ENCODE measurements around the gene MAT2B. TPM values are rescaled to one million over a fixed set of nuclear protein-coding genes. Genes with fewer than 3 reads are reported as not detected.

The MAT2B gene
- total RNA-seq, 1 experiment from 2014 or later: 55.7 TPM

DNA sequence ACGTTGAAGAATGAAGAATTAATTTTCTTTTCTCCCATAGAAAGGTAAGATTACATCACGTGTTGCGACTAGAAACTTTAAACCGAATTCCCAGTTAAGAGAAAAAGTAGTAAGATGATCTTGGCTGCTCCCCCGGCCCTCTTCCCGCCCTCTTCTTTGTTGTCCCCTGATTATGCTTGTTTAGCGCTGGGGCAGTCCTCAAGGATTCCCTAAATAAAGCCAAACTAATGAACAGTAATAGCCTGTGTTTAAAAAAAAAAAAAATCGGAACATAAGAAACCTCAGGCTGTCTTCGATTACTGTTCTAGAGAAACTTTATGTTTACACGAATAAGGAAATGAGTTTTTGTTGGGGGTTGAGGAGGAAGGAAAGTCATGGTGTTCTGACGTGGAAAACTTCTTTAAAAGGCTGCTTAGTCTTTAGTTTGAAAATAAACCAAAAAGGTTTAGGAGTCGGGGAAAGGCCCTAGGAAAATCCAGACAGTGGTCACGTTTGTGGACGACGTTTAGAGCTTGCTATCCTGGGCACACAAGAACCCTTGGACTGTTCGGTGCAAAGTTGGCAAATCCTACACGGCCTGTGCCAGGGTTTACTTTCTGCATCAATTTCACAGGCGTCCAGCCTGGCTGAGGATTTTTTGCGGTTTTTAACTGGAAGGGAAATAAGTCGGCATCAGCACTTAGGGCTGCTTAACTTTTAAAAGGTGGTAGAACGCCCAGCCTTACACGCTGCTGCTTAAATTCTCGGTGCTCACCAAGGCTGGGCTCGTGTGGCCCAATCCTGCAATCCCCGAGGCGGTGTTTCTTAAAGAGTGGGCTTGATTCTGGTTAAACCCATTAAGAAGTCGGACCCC lies 1.1 kb upstream of the MAT2B start:
- Mint-ChIP-seq H3K27me3 (ENCODE audit: low read depth) (no peaks in the 10 kb centered on the region), H3K27ac (peak overlapping the region; percentile 98), H3K36me3 (peaks cover 4% of the 10 kb centered on the region), H3K9me3 (no peaks in the 10 kb centered on the region), H3K4me1 (peaks cover 42% of the 10 kb centered on the region), H3K4me3 (peak overlapping the region; percentile 97)
- TF ChIP-seq, protein P1, sequence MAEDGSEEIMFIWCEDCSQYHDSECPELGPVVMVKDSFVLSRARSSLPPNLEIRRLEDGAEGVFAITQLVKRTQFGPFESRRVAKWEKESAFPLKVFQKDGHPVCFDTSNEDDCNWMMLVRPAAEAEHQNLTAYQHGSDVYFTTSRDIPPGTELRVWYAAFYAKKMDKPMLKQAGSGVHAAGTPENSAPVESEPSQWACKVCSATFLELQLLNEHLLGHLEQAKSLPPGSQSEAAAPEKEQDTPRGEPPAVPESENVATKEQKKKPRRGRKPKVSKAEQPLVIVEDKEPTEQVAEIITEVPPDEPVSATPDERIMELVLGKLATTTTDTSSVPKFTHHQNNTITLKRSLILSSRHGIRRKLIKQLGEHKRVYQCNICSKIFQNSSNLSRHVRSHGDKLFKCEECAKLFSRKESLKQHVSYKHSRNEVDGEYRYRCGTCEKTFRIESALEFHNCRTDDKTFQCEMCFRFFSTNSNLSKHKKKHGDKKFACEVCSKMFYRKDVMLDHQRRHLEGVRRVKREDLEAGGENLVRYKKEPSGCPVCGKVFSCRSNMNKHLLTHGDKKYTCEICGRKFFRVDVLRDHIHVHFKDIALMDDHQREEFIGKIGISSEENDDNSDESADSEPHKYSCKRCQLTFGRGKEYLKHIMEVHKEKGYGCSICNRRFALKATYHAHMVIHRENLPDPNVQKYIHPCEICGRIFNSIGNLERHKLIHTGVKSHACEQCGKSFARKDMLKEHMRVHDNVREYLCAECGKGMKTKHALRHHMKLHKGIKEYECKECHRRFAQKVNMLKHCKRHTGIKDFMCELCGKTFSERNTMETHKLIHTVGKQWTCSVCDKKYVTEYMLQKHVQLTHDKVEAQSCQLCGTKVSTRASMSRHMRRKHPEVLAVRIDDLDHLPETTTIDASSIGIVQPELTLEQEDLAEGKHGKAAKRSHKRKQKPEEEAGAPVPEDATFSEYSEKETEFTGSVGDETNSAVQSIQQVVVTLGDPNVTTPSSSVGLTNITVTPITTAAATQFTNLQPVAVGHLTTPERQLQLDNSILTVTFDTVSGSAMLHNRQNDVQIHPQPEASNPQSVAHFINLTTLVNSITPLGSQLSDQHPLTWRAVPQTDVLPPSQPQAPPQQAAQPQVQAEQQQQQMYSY (CRISPR knock-in tag; IDR thresholded peaks at IDR 0.05): peak; percentile 66
- 0 out of 2 replicates have a peak, but pooled peaks have one; percentile 59 for TF ChIP-seq ZNF416 (CRISPR knock-in tag; IDR thresholded peaks at IDR 0.05)
- TF ChIP-seq, protein P2, sequence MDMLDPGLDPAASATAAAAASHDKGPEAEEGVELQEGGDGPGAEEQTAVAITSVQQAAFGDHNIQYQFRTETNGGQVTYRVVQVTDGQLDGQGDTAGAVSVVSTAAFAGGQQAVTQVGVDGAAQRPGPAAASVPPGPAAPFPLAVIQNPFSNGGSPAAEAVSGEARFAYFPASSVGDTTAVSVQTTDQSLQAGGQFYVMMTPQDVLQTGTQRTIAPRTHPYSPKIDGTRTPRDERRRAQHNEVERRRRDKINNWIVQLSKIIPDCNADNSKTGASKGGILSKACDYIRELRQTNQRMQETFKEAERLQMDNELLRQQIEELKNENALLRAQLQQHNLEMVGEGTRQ (CRISPR knock-in tag; IDR thresholded peaks at IDR 0.05): peak; percentile 40
- TF ChIP-seq EMX1 (CRISPR knock-in tag; IDR thresholded peaks at IDR 0.05): 0 out of 2 replicates have a peak, but pooled peaks have one; percentile 33
- TF ChIP-seq ZNF219 (CRISPR knock-in tag; IDR thresholded peaks at IDR 0.05; ENCODE audit: borderline replicate concordance): no peak
- ChIA-PET CTCF (interaction anchor here (1.0 to 1.1 kb wide), 2 partner anchors 13 to 30 kb away, joined by 3 to 4 read pairs; no protein-coding TSS in a partner anchor), POLR2A (interaction anchor here (0.6 to 4.7 kb wide), 5 partner anchors 15 to 67 kb away, joined by 3 to 77 read pairs (median 8); partner anchors contain the start of genes CCNG1, HMMR and NUDCD2)
- DNase-seq (ENCODE audit: low spot score) (no peak), ATAC-seq (no peak)

DNA sequence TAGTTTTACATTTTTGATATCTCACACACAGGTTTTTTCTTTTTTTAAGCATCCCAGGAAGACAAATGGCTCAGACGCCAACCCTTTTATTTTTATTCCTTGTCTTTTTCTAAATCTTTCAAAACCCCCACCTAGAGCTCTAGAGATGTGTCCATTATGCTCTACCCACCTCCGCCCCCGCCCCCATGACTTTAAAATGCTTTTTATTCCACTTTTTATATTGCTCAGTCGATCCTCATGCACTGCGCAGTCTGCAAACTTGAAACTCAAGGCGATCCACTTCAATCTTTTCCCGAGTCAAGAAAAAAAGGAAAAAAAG lies 411 bp upstream of the MAT2B start:
- POLR2A ChIA-PET: interaction anchor here (1.1 to 4.7 kb wide), 6 partner anchors 11 to 67 kb away, joined by 3 to 77 read pairs (median 6); partner anchors contain the start of genes CCNG1, HMMR and NUDCD2
- Mint-ChIP-seq H3K4me3 (peak overlapping the region; percentile 97), H3K36me3 (peaks cover 4% of the 10 kb centered on the region), H3K27me3 (ENCODE audit: low read depth) (no peaks in the 10 kb centered on the region), H3K4me1 (peaks cover 49% of the 10 kb centered on the region), H3K9me3 (no peaks in the 10 kb centered on the region), H3K27ac (peak overlapping the region; percentile 98)
- no peak for DNase-seq (ENCODE audit: low spot score)
- ATAC-seq: no peak; the same call in 1 of the 2 replicates
- CTCF ChIA-PET: interaction anchor here (0.8 to 1.1 kb wide), 5 partner anchors 9 to 58 kb away, joined by 3 to 4 read pairs (median 3); no protein-coding TSS in a partner anchor
- TF ChIP-seq, protein P3, sequence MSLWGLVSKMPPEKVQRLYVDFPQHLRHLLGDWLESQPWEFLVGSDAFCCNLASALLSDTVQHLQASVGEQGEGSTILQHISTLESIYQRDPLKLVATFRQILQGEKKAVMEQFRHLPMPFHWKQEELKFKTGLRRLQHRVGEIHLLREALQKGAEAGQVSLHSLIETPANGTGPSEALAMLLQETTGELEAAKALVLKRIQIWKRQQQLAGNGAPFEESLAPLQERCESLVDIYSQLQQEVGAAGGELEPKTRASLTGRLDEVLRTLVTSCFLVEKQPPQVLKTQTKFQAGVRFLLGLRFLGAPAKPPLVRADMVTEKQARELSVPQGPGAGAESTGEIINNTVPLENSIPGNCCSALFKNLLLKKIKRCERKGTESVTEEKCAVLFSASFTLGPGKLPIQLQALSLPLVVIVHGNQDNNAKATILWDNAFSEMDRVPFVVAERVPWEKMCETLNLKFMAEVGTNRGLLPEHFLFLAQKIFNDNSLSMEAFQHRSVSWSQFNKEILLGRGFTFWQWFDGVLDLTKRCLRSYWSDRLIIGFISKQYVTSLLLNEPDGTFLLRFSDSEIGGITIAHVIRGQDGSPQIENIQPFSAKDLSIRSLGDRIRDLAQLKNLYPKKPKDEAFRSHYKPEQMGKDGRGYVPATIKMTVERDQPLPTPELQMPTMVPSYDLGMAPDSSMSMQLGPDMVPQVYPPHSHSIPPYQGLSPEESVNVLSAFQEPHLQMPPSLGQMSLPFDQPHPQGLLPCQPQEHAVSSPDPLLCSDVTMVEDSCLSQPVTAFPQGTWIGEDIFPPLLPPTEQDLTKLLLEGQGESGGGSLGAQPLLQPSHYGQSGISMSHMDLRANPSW (CRISPR knock-in tag; conservative IDR thresholded peaks at IDR 0.05; ENCODE audit: low read depth): no peak
- no peak for TF ChIP-seq ZNF416 (CRISPR knock-in tag; IDR thresholded peaks at IDR 0.05)
- TF ChIP-seq SP1 (CRISPR knock-in tag; conservative IDR thresholded peaks at IDR 0.05): no peak
- TF ChIP-seq, protein P4, sequence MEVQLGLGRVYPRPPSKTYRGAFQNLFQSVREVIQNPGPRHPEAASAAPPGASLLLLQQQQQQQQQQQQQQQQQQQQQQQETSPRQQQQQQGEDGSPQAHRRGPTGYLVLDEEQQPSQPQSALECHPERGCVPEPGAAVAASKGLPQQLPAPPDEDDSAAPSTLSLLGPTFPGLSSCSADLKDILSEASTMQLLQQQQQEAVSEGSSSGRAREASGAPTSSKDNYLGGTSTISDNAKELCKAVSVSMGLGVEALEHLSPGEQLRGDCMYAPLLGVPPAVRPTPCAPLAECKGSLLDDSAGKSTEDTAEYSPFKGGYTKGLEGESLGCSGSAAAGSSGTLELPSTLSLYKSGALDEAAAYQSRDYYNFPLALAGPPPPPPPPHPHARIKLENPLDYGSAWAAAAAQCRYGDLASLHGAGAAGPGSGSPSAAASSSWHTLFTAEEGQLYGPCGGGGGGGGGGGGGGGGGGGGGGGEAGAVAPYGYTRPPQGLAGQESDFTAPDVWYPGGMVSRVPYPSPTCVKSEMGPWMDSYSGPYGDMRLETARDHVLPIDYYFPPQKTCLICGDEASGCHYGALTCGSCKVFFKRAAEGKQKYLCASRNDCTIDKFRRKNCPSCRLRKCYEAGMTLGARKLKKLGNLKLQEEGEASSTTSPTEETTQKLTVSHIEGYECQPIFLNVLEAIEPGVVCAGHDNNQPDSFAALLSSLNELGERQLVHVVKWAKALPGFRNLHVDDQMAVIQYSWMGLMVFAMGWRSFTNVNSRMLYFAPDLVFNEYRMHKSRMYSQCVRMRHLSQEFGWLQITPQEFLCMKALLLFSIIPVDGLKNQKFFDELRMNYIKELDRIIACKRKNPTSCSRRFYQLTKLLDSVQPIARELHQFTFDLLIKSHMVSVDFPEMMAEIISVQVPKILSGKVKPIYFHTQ (CRISPR knock-in tag; IDR thresholded peaks at IDR 0.05): peak; percentile 38; the same call in 1 of the 2 replicates

DNA sequence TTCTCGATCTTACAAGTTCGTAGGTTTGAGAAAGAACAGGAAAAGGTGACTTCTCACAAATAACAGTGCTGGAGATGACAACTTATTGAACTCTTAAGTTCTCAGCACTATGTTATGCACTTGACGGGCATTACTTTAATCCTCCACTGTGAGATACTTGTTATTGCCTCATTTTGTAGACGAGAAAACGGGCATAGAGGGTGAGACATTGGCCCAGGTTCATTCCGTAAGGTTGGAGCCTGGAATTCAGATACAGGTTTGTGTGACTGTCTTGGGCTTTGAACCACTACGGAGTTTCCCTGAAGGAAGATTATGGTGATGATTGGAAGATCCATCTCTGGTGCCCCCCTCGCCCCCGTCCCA lies 657 bp downstream of the MAT2B start:
- no peak for DNase-seq (ENCODE audit: low spot score)
- no peak for ATAC-seq
- Mint-ChIP-seq H3K27me3 (ENCODE audit: low read depth) (no peaks in the 10 kb centered on the region), H3K27ac (peak overlapping the region; percentile 98), H3K36me3 (peaks cover 4% of the 10 kb centered on the region), H3K4me1 (peaks cover 56% of the 10 kb centered on the region), H3K9me3 (no peaks in the 10 kb centered on the region), H3K4me3 (peak overlapping the region; percentile 97)
- ChIA-PET POLR2A (interaction anchor here (1.1 to 4.7 kb wide), 6 partner anchors 12 to 68 kb away, joined by 3 to 77 read pairs (median 6); partner anchors contain the start of genes CCNG1, HMMR and NUDCD2), CTCF (interaction anchor here (1.0 to 1.1 kb wide), 2 partner anchors 23 to 57 kb away, joined by 3 read pairs; no protein-coding TSS in a partner anchor)
- no peak for TF ChIP-seq ZBTB21 (CRISPR knock-in tag; IDR thresholded peaks at IDR 0.05; ENCODE audit: borderline replicate concordance)
